ENCODE data around the gene NBAS.

NBAS gene

DNA sequence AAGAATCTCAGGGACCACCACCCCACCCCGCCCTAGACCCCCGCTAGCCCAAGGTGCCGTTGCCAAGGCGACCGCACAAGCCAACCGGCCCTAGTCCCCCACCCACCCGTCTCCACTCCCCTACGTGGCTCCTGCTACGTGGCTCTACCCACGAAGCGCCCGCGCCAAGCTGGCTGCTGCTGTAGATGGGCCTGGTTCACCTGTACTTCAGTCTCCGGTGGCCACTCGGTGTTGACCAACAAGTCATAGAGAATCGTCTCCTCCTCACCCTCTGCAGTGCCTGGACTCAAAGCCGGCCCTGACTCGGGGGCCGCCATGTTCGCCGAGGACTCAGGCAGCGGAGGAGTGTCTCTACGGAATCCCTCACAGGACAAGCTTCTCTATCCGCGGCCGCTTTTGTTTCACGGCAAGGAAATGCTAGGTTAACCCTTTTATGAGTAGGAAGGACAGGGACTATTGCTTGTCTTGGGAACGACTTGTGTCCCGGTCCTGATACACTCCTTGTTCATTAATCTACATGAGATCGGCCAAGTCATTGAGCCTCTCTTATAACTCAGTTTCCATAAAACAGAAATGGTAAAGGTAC lies at the start of gene NBAS:
Gene NBAS (minus strand): TSS at position 347 of the 586 bp plus-strand sequence. CDS start 30 bp downstream, at position 317.
- Histone ChIP-seq H3K4me1 (ENCODE audit: insufficient read depth, low read length) (peaks cover 20% of the 10 kb centered on the region), H3K36me3 (ENCODE audit: insufficient read depth, low read length) (no peaks in the 10 kb centered on the region), H2AFZ (ENCODE audit: low read depth, low read length) (peak within 1 kb of the TSS; percentile 75), H3K4me3 (ENCODE audit: low read length) (peak within 1 kb of the TSS; percentile 65), H3K9me3 (ENCODE audit: low read length) (no peaks in the 10 kb centered on the region), H3K27me3 (ENCODE audit: insufficient read depth, low read length) (no peaks in the 10 kb centered on the region)

DNA sequence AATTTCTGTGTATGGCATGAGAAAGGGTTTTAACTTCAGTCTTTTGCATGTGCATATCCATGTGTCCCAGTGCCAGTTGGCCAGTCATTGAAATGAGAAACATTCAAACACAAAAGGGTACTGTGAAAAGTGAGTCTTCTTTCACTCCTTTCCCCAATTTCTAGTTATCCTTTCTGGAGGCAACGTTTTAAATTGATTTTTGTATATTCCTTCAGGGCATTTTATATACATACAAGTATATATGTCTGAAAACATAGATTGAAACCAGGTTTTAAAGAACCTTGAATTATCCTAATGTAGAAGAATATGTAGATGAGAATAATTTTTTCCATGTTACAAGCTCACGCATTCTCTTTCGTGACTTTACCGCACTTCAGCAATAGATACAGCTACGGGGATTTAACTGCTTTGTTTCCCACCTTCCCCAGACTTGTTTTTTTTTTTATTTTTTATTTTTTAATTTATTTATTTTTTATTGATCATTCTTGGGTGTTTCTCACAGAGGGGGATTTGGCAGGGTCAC lies 49.4 kb upstream of the NBAS start:
- Histone ChIP-seq H3K36me3 (ENCODE audit: insufficient read depth, low read length) (peaks cover 73% of the 10 kb centered on the region), H3K9me3 (ENCODE audit: low read length) (peaks cover 7% of the 10 kb centered on the region), H3K4me3 (ENCODE audit: low read length) (no peak overlapping the region), H3K4me1 (ENCODE audit: insufficient read depth, low read length) (no peaks in the 10 kb centered on the region), H2AFZ (ENCODE audit: low read depth, low read length) (no peak overlapping the region), H3K27me3 (ENCODE audit: insufficient read depth, low read length) (no peaks in the 10 kb centered on the region)

DNA sequence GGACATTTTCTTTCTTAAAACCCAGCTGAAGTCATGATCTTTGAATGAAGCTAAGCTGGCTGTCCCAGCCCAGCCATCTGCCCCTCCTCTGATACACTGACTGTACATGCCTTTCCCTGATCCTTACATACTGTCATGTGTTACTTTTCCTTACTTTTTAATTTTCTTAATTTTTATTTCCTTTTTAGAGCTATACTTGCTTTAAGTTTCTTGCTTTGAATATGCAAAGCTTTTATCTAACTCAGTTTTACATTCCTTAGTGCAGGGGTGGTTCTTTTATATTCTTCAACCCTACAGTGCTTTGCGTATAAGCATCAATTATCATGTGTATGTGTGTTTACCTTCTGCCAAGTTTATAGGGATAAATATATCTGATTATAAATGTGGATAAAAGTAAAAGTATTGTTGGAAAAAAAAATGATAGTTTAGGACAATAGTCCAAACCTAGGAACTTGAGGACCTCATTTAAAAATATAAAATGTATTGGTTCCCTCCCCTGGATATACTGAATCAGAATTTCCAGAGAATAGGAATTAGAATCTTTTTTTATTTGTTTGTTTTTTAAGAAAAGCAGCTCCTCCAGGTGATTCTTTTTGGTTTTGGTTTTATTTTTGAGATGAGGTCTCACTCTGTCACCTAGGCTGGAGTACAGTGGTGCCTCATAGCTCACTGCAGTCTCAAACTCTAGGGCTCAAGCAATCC lies 48.4 kb upstream of the NBAS start:
- Histone ChIP-seq H2AFZ (ENCODE audit: low read depth, low read length) (no peak overlapping the region), H3K36me3 (ENCODE audit: insufficient read depth, low read length) (peaks cover 73% of the 10 kb centered on the region), H3K27me3 (ENCODE audit: insufficient read depth, low read length) (no peaks in the 10 kb centered on the region), H3K9me3 (ENCODE audit: low read length) (peaks cover 7% of the 10 kb centered on the region), H3K4me3 (ENCODE audit: low read length) (no peak overlapping the region), H3K4me1 (ENCODE audit: insufficient read depth, low read length) (no peaks in the 10 kb centered on the region)

DNA sequence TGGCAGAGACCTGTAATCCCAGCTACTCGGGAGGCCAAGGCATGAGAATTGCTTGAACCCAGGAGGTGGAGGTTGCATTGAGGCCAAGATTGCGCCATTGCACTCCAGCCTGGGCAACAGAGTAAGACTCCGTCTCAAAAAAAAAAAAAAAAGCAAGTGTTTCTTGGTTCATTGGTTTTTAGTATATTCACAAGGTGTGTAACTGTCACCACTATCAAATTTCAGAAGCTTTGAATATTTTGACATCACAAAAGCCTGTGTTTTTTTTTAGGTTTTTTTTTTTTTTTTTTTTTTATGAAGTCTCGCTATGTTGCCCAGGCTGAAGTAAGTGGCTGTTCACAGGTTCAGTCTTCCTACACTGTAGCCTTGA lies 47.2 kb upstream of the NBAS start:
- no peak overlapping the region for H3K4me3 ChIP-seq (ENCODE audit: low read length)
- H3K27me3 ChIP-seq (ENCODE audit: insufficient read depth, low read length) = no peaks in the 10 kb centered on the region
- H2AFZ ChIP-seq (ENCODE audit: low read depth, low read length) = no peak overlapping the region
- H3K36me3 ChIP-seq (ENCODE audit: insufficient read depth, low read length) = peaks cover 75% of the 10 kb centered on the region
- H3K4me1 ChIP-seq (ENCODE audit: insufficient read depth, low read length) = no peaks in the 10 kb centered on the region
- peaks cover 7% of the 10 kb centered on the region for H3K9me3 ChIP-seq (ENCODE audit: low read length)

DNA sequence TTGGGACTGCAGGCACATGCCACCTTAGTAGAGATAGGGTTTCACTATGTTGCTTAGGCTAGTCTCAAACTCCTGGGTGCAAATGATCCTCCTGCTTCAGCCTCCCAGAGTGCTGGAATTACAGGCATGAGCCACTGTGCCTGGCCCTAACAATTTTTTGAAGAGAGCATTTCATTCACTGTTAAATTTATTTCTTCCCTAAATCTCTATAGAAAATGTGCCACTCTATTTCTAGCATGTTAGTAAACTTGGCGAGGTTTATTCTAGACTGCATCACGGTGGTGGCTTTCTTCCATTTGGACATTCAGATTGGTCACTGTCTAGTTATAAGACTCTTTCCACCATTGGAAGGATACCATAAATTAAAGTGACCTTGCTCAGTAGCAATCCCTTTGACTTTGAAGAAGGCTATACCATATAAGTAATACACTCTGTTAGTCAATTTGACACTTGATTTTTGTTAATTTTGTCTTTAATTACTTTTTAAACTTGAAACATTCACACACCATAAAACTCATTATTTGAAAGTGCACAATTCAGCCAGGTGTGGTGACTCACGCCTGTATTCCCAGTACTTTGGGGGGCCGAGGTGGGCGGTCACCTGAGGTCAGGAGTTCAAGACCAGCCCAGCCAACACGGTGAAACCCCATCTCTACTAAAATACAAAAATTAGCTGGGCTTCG lies 46.7 kb upstream of the NBAS start:
- Histone ChIP-seq H2AFZ (ENCODE audit: low read depth, low read length) (no peak overlapping the region), H3K4me1 (ENCODE audit: insufficient read depth, low read length) (no peaks in the 10 kb centered on the region), H3K4me3 (ENCODE audit: low read length) (no peak overlapping the region), H3K36me3 (ENCODE audit: insufficient read depth, low read length) (peaks cover 77% of the 10 kb centered on the region), H3K27me3 (ENCODE audit: insufficient read depth, low read length) (no peaks in the 10 kb centered on the region), H3K9me3 (ENCODE audit: low read length) (peaks cover 7% of the 10 kb centered on the region)

DNA sequence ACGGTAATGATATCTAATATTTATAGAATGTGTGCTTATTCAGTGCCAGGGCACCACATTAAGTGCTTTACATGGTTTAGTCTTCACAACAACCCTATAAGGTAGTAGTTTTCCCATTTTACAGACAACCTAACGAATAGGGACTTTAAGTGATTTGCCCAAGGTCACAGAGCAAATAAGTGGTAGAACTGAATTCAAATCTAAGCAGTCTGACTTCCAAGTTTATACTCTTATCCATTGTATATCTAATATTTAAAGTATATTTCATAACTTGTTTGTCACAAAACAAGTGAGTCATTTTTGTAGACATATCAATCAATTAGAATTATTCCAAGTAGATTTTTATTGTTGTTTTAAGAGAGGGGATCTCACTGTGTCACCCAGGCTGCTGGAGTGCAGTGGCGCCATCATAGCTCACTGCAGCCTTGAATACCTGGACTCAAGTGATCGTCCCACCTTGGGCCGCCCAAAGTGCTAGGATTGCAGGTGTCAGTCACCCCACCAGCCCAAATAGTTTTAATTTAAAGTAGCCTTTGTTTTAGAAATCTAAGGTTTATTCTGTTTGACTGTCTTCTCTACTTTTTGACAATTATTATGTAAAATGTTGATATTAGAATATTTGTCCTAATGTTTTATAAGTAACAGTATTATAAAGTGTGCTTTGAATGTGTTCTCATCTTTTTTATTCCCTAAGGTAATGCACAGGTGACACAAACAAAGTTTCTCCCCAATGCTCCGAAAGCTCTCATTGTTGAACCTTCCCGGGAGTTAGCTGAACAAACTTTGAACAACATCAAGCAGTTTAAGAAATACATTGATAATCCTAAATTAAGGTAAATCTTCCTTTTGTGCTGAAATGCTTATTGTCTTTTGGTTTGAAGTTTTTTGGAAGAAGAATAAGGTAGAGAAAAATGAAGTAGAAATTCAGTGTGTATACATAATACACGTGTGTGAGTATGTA lies 45.6 kb upstream of the NBAS start:
- Histone ChIP-seq H2AFZ (ENCODE audit: low read depth, low read length) (no peak overlapping the region), H3K4me1 (ENCODE audit: insufficient read depth, low read length) (no peaks in the 10 kb centered on the region), H3K36me3 (ENCODE audit: insufficient read depth, low read length) (peaks cover 88% of the 10 kb centered on the region), H3K27me3 (ENCODE audit: insufficient read depth, low read length) (no peaks in the 10 kb centered on the region), H3K9me3 (ENCODE audit: low read length) (peaks cover 7% of the 10 kb centered on the region), H3K4me3 (ENCODE audit: low read length) (no peak overlapping the region)

DNA sequence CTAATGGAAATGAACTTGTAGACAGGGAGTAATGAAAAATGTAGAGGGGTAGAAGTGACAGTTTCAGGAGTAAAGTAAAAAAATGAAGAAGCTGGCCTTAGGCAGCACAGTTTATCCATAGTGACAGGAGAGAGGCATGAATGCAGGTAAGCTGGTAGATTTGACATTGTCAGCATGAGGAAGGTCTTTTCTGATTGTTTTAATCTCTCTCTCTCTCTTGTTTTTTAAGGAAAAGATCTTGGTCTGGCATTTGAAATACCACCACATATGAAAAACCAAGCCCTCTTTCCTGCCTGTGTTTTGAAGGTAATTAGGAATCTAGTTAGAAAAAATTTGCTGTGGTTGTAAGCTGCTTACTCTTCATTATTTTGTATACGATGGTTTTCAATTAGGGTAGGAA lies 44.6 kb upstream of the NBAS start:
- peaks cover 99% of the 10 kb centered on the region for H3K36me3 ChIP-seq (ENCODE audit: insufficient read depth, low read length)
- H2AFZ ChIP-seq (ENCODE audit: low read depth, low read length) = no peak overlapping the region
- H3K27me3 ChIP-seq (ENCODE audit: insufficient read depth, low read length) = no peaks in the 10 kb centered on the region
- H3K4me1 ChIP-seq (ENCODE audit: insufficient read depth, low read length) = no peaks in the 10 kb centered on the region
- H3K4me3 ChIP-seq (ENCODE audit: low read length) = no peak overlapping the region
- H3K9me3 ChIP-seq (ENCODE audit: low read length) = peaks cover 7% of the 10 kb centered on the region

DNA sequence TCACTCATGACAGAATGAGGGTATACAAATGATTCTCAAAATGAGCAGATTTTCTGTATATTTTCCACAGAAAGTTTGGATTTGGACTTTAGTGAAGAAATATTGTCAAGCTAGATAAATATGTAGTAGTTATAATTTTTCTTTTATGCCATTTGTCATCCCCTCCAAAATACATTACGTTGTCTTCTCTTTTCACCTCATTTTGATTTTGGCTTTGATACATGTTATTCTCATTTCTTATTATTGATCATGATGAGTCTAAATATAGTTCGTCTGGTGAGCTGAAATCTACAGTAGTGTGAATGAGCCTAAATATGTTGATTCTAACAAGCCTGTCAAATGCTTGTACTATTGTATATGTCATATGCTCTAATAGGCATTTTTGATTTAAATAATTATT lies 42.8 kb upstream of the NBAS start:
- no peaks in the 10 kb centered on the region for H3K27me3 ChIP-seq (ENCODE audit: insufficient read depth, low read length)
- H3K36me3 ChIP-seq (ENCODE audit: insufficient read depth, low read length) = peaks cover 97% of the 10 kb centered on the region
- no peaks in the 10 kb centered on the region for H3K9me3 ChIP-seq (ENCODE audit: low read length)
- no peaks in the 10 kb centered on the region for H3K4me1 ChIP-seq (ENCODE audit: insufficient read depth, low read length)
- no peak overlapping the region for H2AFZ ChIP-seq (ENCODE audit: low read depth, low read length)
- no peak overlapping the region for H3K4me3 ChIP-seq (ENCODE audit: low read length)

DNA sequence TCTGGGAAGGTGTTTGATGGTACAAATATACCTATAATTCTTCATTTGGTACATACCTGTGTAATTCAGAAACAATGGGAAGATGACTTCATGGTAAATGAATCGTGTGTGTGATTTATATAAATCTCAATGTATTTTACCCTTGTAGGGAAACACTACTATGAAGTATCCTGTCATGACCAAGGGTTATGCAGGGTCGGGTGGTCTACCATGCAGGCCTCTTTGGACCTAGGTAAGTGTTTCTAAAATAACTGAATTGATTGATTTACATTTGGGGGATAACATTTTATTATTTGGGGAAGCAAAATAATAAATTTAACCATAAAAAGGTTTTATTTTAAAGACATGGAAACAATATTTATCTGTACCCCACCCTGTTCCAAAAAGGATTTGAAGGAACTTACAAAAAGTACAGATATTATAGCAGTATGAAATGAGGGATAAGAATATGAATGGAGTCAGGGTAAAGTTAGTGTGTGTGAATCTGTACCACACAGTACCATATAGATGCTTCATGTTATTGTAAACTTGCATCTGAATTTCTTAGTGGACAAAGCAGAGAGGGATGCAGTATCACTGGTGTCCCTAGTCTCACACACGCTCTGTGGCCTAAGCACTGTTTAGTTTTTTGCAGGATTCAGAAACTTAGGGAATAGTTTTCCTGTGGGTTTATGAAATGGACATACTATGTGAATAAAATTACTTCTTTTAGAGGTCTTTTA lies 42.1 kb upstream of the NBAS start:
- Histone ChIP-seq H3K36me3 (ENCODE audit: insufficient read depth, low read length) (peaks cover 97% of the 10 kb centered on the region), H3K27me3 (ENCODE audit: insufficient read depth, low read length) (no peaks in the 10 kb centered on the region), H2AFZ (ENCODE audit: low read depth, low read length) (no peak overlapping the region), H3K9me3 (ENCODE audit: low read length) (no peaks in the 10 kb centered on the region), H3K4me1 (ENCODE audit: insufficient read depth, low read length) (no peaks in the 10 kb centered on the region), H3K4me3 (ENCODE audit: low read length) (no peak overlapping the region)

DNA sequence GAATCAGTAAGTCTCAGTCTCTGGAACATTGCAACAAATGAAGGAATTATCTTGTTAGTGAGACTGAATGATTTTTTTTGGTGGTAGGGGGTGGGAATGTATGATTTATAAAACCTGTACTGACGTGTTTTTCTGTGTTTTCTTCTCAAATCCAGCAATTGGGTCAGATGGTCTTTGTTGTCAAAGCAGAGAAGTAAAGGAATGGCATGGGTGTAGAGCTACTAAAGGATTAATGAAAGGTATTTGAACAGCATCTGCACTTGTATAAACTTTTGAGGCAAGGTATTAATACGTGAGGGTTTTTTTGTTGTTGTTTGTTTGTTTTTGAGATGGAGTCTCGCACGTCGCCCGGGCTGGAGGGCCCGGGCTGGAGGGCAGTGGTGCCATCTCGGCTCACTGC lies 41.3 kb upstream of the NBAS start:
- Histone ChIP-seq H3K27me3 (ENCODE audit: insufficient read depth, low read length) (no peaks in the 10 kb centered on the region), H3K4me3 (ENCODE audit: low read length) (no peak overlapping the region), H3K9me3 (ENCODE audit: low read length) (no peaks in the 10 kb centered on the region), H3K4me1 (ENCODE audit: insufficient read depth, low read length) (no peaks in the 10 kb centered on the region), H2AFZ (ENCODE audit: low read depth, low read length) (no peak overlapping the region), H3K36me3 (ENCODE audit: insufficient read depth, low read length) (peaks cover 97% of the 10 kb centered on the region)

DNA sequence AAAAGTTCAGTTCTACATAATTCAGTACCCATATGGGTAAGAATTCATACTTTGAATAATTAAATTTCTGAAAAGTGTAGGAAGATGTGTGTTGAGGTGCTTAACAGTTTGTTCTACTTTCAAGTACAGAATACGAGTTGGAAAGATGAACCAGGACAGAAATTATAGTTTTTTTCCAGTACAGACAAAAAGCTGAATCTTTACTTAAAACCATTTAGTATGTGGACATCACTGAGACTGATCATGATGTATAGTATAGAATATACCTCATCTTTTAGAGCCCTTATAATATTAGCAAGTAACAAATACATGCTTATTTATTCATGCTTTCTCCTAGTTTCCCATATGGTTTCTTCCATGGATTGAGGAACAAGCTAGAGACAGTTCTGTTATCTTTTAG lies 40.5 kb upstream of the NBAS start:
- H3K4me1 ChIP-seq (ENCODE audit: insufficient read depth, low read length) = no peaks in the 10 kb centered on the region
- no peak overlapping the region for H3K4me3 ChIP-seq (ENCODE audit: low read length)
- H3K27me3 ChIP-seq (ENCODE audit: insufficient read depth, low read length) = no peaks in the 10 kb centered on the region
- no peak overlapping the region for H2AFZ ChIP-seq (ENCODE audit: low read depth, low read length)
- peaks cover 97% of the 10 kb centered on the region for H3K36me3 ChIP-seq (ENCODE audit: insufficient read depth, low read length)
- H3K9me3 ChIP-seq (ENCODE audit: low read length) = no peaks in the 10 kb centered on the region

DNA sequence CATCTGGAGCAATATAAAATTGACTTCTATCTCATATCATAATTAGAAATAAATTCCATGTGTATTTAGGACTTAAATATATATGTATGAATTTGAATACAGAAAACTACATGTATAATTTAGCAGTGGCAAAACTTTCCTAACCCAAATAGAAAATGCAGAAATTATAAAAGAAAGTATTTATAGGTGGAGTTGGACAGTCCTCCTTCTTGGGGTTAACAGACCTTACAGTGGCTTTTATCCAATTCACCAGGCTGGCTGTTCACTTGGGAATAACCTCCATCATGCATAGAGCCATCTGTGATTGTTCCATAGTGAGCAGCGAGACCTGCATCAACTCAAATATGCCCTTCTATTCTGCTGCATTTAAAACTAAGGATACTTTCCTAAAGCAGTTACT lies 38.9 kb upstream of the NBAS start:
- Histone ChIP-seq H3K36me3 (ENCODE audit: insufficient read depth, low read length) (peaks cover 97% of the 10 kb centered on the region), H2AFZ (ENCODE audit: low read depth, low read length) (no peak overlapping the region), H3K9me3 (ENCODE audit: low read length) (no peaks in the 10 kb centered on the region), H3K4me3 (ENCODE audit: low read length) (no peak overlapping the region), H3K27me3 (ENCODE audit: insufficient read depth, low read length) (no peaks in the 10 kb centered on the region), H3K4me1 (ENCODE audit: insufficient read depth, low read length) (no peaks in the 10 kb centered on the region)
